ENCODE data around the gene VSIR. TPM values are rescaled to one million over a fixed set of nuclear protein-coding genes. Genes with fewer than 3 reads are reported as not detected.

Gene VSIR
- total and polyA plus RNA-seq, 9 of the 15 experiments (the other 6 are each of a cell fraction or from before 2014, with no cell fraction given): 0.14 to 20.5 (median 9.3) TPM

- TF ChIP-seq CSDE1 (IDR thresholded peaks at IDR 0.05): no peak
- TF ChIP-seq RERE (CRISPR knock-in tag; IDR thresholded peaks at IDR 0.05; ENCODE audit: borderline replicate concordance): no peak
- TF ChIP-seq IRF2 (CRISPR knock-in tag; IDR thresholded peaks at IDR 0.05): 0 out of 2 replicates have a peak, but pooled peaks have one; percentile 29
- TF ChIP-seq FOXK2 (conservative IDR thresholded peaks at IDR 0.05 in 1 of 2, IDR thresholded peaks at IDR 0.05 in 1 of 2; ENCODE audit: low read depth in 2 of 2): no peak
- TF ChIP-seq HINFP (tag; conservative IDR thresholded peaks at IDR 0.05; ENCODE audit: low read depth): no peak
- no peak for TF ChIP-seq ZNF766 (CRISPR knock-in tag; conservative IDR thresholded peaks at IDR 0.05)
- no peak for TF ChIP-seq ZC3H11A (IDR thresholded peaks at IDR 0.05; ENCODE audit: low read depth, low read length)
- no peak for TF ChIP-seq TSC22D4 (tag; IDR thresholded peaks at IDR 0.05)
Measured at GRCh38 chr10:71722849-71723248, 50.5 kb downstream of the VSIR start (continued).
